Activated T-helper 1 cell treated with anti-CD3 and anti-CD28 coated beads, Interleukin-12 subunit alpha, Interleukin-12 subunit beta, Interleukin-2, Interleukin-4 antibody, amounts not matched to agents 30 ng/mL and 10 ng/mL and 1 ng/mL, durations not matched to agents 14 hours and 24 hours and 36 hours (primary cell): ENCODE data around the gene S1PR1. TPM values are rescaled to one million over a fixed set of nuclear protein-coding genes. Genes with fewer than 3 reads are reported as not detected.

Experiments used
- total RNA-seq: library from RNA; stranded (reverse); gene quantifications from 2 replicates; pipeline ENCODE4 v1.2.3, GENCODE V29; 2022

Gene S1PR1
- total RNA-seq, 1 donor from 2014 or later: 42.5 TPM

Other genes starting within 250 kb of the S1PR1 start
- gene DPH5, start 211.2 kb upstream of the S1PR1 start, total RNA-seq: 31.7 and 32.2 TPM in 2 replicates